ENCODE measurements around the gene ITPR2.
A peak's percentile ranks its signal among the peaks of the same experiment; 100 is the strongest.

Gene ITPR2

DNA sequence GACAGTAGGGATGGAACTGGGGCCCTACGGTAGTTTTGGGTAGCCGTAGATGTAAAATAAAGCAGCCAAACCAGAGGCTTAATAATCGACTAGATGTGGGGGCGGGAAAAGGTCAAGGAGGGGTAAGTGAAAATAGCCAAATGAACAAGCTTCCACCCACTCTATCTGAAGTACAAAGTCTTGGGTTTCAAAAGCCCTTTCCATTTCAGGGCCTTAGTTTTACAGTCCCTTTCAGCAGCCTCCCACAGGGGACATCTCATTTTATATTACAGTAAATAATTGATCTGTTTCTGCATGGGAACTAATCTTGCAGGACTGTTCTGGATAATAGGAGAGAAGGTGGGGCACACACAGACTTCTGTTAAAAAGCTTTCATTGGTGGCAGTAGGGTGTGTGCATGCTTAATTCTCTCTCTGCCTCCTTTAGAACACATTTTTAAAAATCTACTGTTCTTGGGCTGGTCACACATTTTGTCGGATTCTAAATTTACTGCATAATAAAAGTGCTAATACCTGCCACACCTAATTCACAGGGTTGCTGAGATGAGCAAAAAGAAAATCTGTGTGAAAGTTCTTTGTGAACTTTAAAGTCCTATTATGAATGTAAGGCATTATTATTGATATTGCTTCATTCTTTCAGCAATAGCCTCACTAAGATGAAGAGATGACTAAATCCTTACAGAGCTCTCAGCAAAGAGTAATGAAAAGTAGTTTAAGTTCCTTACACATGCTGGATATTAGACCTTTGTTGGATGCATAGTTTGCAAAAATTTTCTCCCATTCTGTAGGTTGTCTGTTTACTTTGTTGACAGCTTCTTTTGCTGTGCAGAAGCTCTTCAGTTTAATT, 104.6 kb downstream of the ITPR2 start:
- DNase-seq, result no peak

DNA sequence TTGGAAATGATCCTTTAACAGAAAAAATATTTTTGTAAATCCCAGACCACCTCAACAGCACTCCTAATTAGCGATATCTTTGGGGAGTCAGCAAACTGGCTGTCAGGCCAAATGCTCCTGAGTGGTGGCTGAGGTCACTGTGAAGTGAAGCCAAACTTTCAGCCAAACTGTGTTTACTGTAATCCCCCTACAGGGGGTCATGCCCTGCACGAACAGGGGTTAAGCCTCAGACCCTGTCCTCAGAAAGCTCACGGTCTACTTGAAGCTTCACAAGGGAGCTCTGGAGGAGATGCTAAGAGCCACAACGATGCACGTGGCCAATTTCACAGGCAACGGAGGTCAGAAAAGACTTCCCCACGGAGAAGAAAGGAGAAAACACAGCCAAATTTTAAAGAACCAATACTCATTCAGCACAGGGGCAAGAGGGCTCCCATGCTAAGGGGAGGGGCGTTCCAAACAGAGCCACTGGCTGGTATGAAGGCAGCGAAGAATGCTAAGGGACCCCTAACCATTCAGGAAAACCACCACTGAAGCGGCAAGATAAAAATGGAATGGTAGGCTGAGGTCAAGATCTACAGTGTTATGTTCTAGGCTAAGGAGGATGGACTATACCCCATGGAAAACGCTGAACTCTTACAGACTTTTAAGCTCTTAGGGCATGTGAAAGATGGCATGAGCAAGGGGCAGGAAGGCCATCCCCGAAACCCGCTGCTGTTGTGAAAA, 105.4 kb downstream of the ITPR2 start:
- no peak for DNase-seq

DNA sequence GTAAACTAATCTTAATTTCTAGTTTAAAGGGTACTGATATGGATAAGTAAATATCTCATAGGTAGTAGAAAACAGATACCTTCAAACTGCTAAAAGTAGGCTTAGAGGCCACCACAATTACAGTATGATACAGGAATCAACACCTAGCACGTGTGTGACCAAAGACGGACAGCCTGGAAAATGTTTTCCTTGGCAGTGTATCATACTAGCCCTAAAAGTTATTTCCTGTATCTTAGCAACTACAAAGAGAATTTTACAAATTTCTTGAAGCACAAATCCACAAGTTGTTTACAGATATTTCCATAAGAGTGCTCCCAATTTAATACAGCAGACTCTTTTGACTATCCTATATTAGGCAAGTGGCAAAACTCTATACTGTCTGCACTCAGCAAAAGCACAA, 106.0 kb downstream of the ITPR2 start:
- DNase-seq, result no peak

DNA sequence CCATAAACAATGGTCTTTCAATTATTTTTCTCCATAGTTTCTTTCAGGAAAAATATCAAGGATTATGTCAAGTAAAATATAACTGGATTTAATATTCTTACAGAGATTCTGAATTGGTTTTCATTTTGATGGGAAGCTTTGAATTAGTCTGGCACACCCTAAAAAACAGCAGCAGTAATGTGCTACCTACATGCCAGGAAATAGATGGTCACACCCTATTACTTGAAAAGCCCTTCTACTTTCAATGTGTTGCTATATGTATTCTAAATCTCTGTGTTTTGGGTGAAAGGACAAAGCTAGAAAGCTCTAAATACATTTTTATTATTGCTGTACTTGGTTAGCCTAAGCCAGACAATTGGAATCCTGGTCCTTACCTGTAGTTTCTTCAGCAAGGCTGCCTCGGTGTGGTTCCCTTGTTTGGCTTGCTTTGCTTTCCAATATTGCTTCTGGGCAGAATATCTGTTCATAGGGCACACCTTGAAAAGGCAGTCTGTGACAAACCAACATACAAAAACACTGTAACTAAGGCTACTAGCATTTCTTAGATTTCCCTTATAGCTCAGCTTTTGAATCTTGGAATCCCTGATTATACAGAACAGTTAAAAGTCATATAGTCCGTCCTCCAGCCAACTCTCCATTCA, 107.6 kb downstream of the ITPR2 start:
- no peak for DNase-seq

DNA sequence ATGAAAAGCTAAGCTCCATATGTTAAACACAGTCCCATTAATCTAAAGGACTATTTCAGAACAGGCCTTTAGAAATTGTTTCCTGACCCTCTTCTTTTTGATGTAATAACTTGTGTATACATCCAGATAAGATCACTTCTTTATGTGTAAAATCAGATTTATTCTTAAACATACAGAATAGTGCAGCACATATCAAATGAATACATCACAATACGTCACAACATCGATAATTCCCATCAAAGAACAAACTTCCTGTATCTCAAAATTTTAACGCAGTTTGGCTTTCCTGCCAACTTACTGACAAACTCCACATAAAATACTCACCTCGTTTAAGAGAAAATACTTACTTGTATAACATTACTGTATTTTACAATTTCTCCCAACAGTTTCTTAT, 108.7 kb downstream of the ITPR2 start:
- DNase-seq, result no peak

DNA sequence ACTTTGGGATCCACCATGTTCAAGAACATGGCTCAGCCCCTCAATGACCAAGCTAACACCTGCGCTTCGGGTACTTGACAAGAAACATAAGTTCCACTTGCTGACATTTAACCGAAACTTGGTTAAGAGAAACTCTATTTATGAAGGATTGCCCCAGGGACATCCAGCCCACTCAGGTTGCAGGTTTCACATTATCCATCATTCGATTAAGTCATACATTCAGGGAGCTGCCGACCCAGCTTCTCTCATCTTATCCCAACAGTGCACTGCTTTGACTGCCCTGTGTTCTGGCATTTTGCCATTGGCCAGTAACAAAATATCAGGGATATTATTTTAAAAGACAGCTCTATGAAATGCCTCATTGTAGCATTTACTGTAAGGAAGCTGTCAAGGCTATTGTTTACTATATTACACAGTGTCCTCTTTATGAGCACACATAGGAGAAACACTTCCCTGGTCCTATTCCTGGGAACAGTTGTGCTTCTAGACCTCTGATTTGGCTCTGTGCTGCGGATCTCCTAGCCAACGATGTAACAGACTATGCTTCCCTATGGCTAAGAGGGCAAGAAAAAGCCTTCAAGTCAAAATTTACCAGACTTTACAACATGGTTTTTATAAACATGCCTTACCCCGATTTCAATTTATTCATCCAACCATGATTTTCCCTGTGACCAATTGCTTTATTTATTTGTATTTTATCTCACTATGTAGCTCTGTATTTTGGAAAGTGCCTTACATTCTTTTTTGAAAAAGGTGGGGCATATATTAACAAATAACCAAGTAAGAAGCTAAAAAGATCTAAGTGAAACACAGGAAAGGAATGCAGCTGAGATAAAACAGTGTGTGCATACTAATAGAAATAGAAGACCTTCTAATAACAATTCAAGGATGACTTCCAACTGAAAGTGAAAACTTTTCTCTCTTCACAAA, 109.3 kb downstream of the ITPR2 start:
- no peak for DNase-seq

DNA sequence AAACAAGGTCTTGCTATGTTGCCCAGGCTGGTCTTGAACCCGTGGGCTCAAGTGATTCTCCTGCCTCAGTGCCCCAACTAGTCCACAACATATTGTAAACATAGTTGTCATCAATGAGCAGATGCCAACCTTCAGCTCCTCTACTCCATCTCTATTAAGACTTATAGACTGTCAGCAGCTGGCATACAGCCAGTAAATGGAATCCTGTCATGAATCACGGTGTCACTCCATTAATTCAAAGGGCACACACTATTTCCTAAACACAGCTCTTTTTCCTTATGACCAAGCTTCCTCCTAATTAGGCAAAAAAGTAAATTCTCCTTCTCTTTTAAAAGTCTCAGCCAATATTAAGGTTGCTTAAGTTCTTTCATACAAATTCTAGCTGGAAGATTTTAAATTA, 111.2 kb downstream of the ITPR2 start:
- DNase-seq, result peak; percentile 59 to 68 (median 68)

DNA sequence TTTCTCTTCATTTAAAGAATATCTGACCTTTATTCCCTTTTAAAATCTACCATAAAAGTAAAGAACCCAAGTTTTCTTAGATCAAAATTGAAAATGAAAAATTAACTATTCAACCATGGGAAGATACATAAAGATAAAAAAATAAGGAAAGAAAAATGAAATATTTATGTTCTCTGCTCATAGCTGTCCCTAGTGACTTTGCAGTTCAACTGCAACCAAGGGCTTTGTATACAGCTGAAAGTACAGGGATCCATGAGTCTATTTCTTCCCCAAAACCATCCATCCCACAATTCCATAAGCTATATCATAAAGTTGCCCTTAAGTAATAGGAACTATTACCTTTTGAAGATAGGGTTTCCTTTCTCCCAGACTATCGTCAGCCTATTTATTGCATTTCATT, 113.1 kb downstream of the ITPR2 start:
- no peak for DNase-seq

DNA sequence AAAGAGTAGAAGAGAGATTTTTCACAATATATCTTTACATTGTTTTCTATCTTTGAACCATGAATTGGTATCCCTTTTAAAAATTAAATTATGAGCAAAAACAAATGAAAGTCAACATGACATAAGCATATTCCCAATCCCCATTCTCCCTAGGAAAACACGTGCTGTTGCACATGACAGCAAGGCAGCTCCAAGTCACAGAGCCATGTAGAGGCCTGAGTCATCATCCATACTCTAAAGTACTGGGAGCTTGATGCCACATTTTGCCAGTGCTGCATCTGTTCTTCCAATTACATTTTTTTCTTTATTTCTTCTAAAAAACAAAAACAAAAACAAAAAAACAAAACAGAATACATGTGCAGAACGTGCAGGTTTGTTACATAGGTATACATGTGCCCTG, 115.2 kb downstream of the ITPR2 start:
- DNase-seq, result no peak

DNA sequence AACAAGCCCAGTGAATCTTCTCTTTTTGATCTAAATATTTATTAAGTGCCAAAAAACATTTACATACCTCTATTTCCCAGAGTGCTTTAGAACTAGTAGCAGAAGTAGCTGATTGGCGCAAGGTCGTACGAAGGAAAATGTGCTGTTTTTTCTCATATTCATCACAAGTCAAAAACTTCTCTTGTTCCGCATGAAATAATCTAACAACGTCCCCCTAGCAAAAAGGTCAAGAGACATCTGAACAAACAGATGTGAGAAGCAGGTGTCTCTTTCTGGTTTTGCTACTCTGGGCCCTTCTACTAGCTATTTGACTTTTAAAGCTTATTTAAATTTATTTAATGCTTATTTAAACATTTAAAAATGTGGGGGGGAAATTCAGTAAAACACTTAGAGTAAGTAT, 117.8 kb downstream of the ITPR2 start:
- DNase-seq, result no peak

DNA sequence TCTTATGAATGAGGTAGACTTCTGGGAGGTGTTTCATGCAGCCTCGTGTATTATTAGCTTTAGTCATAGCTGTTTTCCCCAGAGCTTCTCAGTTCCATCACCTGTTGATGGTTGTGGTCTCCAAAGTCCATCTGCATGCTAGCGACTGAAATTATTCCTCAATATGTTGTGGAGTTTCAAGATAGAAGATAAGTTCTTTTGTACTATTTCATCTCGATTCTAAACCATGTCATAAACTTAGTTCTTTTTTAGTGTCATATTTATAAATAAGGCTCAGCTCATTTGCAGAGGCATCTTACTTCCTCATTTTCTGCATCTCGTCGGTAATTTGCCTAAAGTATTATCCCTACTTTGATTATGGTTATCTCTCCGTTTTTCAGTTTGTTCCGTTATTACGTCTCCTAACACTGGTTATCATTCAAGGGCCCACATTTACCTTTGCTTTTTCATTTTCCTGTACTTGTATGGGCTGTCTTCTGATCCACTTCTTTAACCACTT, 119.1 kb downstream of the ITPR2 start:
- no peak for DNase-seq

DNA sequence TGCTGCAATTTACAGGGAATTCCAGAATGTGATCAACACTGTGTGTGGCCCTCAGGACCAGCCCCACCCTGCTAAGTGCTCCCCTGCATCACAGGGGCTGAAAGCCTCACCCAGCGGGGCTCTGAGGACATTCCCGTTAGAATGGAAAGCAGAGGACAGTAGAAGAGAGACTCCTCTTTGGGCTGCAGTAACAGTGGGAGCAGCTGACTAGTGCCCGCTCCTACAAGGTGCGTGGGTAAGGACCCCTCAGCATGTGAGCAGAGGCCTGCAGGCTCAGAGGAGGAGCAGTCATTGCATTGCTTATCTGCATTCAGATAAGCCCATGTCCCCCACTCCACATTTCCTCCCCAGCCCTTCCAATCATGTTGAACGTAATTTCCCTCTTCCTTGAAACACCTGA, 120.1 kb downstream of the ITPR2 start:
- no peak for DNase-seq

DNA sequence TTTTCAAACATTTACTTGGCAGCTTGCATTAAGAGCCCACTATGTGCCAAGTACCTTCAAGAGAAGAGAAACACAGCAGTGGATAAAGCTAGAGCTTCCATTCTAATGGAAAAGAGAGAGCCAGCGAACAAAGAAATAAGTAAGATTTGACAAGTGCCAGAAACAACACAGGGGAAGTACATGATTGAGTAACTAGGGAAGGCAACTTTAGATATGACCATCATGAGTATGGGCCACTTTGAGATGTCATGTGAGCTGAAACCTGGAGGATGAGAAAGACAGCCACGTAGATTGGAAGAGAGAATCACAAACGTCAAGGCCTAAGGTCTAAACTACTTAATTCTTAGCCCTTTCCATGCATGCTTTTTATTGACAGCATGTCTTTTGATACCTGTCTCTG, 121.4 kb downstream of the ITPR2 start:
- DNase-seq, result peak; percentile 55 to 71 (median 63)

DNA sequence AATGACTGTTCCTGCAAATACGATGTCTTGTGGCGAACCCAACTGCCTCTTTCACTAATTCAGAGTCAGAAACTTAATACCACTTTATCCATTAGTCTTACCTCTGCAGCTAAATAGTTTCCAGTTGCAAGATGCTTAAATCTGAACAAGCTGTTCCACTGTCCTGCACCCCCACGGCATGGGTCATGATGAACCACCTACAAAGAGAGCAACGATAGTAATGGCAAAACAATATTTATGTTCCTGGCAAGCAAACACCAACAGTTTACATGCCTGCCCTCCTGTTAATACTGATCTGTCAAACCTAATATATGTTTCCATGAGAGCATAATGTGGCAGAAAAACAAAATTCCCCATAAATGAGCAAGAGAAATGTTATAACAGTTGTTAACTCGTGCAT, 121.9 kb downstream of the ITPR2 start:
- DNase-seq, result no peak

DNA sequence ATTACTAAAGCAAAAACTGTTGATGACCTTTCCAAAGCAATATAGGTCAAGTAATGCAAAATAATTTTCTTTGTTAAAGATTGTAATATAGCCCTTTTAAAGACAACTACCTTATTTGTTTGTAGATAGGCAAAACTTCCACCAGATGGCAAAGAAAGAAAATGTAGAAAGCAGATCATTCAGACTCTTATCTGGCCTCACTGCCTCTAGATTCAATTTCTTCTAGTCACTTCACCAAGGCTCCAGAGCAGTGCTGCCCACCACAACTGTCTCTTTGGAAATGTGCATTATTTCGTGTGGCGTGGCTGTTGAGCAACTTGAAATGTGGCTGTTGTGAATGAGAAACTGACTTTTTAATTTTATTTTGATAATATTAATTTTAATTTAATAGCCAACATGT, 127.1 kb downstream of the ITPR2 start:
- DNase-seq, result no peak

DNA sequence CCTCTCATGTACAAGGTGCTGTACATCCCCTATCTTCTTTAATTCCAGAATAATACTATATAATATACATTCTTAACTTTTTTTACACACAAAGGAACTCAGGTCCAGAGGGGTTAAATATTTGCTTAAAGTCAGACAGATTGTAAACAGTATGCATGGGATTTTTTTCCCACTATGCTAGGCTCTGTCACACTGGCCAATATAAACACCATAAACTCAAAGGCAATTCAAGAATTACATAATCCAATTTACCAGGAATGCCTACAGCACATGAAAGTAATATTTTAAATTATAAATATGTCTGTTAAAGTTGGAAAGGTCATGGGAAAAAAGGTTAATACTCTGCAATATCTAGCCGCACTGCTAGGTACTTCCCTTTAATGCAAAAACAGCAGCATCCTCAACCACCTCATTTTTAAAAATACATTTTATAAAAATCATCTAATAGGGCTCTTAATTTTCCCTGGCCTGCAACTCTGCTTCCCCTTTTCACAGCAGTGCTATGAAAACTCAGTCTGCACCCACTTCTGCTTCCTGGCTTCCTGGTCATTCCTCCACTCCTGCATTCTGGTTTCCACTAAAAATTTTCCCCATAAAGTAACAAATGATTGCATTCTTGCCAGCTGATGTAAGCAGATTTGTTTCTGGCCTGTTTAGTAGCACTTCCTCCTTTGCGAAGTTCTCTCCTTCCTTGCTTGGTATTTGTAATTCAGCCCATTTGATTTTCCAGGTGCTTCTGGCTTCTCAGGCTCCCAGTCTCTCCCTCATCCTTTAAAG, 128.1 kb downstream of the ITPR2 start:
- DNase-seq, result peak; percentile 80 to 88 (median 81)

DNA sequence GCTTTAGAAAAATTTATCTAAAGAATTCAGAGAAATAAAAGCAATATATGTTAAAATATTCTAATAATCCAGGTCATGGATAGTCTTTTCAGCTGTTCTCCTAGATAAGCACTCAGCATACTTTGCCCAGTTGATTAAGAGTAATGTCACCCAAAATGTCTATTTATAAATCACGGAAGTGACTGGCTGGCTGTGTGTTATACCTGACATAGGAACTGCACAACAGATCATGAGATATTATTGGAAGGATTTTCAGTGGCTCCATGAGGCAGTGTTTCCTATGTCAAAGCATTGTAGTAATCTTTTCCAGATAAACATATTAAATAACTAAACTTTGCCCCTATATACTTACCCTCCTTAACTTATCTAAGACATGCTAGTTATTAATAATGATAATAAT, 128.8 kb downstream of the ITPR2 start:
- peak in 1 of 3 donors; percentile 41 for DNase-seq

DNA sequence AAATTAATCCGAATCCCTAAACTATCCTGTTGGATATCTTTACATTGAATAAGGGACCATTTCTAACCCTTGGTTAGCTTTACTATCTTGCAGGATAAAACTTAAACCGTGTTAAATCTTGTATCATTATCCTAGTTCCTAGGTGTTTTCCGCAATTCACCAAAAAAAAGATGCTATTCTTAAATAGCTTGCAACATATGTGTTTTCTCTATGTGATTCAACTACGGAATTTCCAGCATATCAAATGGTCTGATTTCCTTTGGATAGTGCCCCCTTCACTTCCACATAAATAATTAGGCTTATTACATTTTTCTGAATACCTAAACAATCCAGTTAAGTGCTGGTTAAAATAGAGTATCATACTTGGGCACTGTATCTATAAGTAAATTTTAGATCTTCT, 130.3 kb downstream of the ITPR2 start:
- peak; percentile 52 to 83 (median 72) for DNase-seq

DNA sequence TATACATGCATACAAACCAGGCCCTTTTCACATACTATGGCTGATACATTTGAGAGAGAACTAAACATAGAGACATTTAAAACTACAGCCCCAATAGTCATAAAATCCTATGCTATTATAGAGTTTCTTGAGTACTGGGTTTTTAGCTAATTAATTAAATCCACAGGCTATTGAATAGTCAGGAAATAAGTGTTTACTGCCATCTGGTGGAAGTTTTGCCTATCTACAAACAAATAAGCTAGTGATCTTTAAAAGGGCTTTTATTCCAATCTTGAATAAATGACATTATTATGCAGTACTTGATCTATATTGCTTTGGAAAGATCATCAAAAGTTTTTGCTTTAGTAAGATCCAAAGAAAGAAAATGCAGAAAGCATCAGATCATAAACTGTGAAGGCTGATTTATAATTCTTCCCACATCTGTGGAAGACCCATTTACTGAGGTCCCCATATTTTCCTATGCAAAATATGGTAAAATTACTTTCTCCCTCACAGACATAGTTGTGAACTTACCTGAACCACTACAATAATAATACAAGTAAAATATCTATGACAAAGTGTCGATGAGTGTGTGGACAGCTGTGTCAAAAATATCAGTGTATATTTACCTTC, 131.3 kb downstream of the ITPR2 start:
- DNase-seq, result peak; percentile 36 to 62 (median 60)

DNA sequence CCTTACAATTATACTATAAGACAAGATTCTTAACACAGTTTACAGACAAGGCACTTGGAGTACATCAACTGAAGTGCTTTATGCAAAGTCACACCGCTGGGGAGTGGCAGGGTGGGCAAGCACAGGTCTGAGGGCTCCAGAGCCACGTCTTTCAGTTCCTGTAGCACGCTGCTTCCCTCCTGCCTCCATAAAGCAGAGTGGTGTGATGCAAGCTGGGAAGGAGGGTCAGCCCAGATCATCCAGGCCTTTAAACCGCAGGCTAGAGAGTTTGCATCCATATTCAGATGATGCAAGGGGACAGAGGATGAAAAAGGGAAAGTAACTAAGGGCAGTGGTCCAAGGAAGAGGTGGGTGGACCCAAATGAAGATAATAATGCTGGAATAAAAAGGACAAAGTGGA, 132.6 kb downstream of the ITPR2 start:
- DNase-seq, result no peak

DNA sequence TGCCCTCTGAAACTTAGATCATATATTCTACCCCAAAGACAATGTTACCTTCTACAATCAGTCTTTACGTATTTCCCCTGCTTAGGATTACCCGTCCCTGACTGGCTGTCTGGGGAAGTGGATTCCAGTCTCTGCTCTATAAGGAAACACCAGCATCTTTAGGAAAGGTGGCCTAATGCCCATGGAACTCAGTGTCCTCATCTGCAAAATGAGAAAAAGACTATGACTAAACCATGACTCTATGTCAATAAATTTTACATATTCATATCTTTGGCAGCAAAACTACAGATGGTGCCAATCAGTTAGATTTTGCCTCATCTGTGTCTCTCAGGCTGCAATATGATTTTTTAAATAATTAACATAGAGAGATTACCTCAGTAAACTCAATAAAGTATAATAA, 133.8 kb downstream of the ITPR2 start:
- DNase-seq, result no peak

All from suppressor macrophage treated with lipopolysaccharide for 1 hour (primary cell).